Testis (tissue), 3 donors: Measurements from ENCODE around the gene TARM1. TPM values are rescaled to one million over a fixed set of nuclear protein-coding genes. Genes with fewer than 3 reads are reported as not detected.

Source experiments
- DNase-seq: peaks from one replicate; pipeline ENCODE4 v3.0.0-alpha.2; 2019
- H3K27ac ChIP-seq, 2 donors: fragments of 200-600 bp; sonication (generic); one replicate each; pipeline ENCODE4 v1.5.1; 2019
- H3K27me3 ChIP-seq: fragments of 200-600 bp; sonication (generic); one replicate; pipeline ENCODE4 v1.5.1; 2019
- H3K36me3 ChIP-seq: fragments of 200-600 bp; sonication (generic); one replicate; pipeline ENCODE4 v1.5.1; 2017; ENCODE audit warnings: low read depth; ENCODE audit errors: missing control alignments
- H3K4me1 ChIP-seq: fragments of 200-600 bp; sonication (generic); one replicate; pipeline ENCODE4 v1.5.1; 2019
- H3K4me3 ChIP-seq, 2 donors: fragments of 200-600 bp; sonication (generic); one replicate each; pipeline ENCODE4 v1.5.1; 2017 to 2019
- H3K9me3 ChIP-seq: fragments of 200-600 bp; sonication (generic); one replicate; pipeline ENCODE4 v1.5.1; 2017
- POLR2A ChIP-seq: fragments of 450-650 bp; IDR thresholded peaks from one replicate; pipeline ENCODE4 v1.6.1; 2017; ENCODE audit warnings: antibody characterized with exemption, mild to moderate bottlenecking, moderate library complexity
- WGBS, 2 donors: methylation state at CpG; one replicate each; pipeline ENCODE4 v1.1.5; 2018; 5-methylcytosine and 5-hydroxymethylcytosine counted together
- intact Hi-C: fragments of 100-400 bp; cut with DNase I; formaldehyde crosslinking; loops from one replicate; pipeline ENCODE4 v1.15.1; 2023; ENCODE audit warnings: low total_unique reads
- polyA plus RNA-seq: library from polyadenylated mRNA; stranded (reverse); fragments of 350-450 nt; fragmentation: Illumina TruSeq; extraction: RNeasy Lipid Tissue Mini Kit (QIAGEN cat#74804); gene quantifications from one replicate; pipeline ENCODE4 v1.2.3, GENCODE V29; 2014; ENCODE audit warnings: low read depth, low replicate concordance; ENCODE audit not compliant: insufficient read depth
- total RNA-seq, 2 donors: library from RNA; depleted of rRNA; stranded (reverse); fragments of >200 nt; gene quantifications; one replicate each; pipeline ENCODE4 v1.2.3, GENCODE V29; 2016
- TF ChIP-seq, protein P1 (sequence below), 3 experiments: fragments of 450-650 bp in 2 of 3; fragments of 200-600 bp in 1 of 3; sonication (generic) in 1 of 3; IDR thresholded peaks; one replicate each; pipeline ENCODE4 v1.5.1; 2016 to 2019; ENCODE audit warnings: antibody characterized with exemption in 3 of 3, mild to moderate bottlenecking in 2 of 3, moderate library complexity in 1 of 3

Gene TARM1
- total and polyA plus RNA-seq, 3 donors from 2014 or later = 0.37 TPM; not detected in 2

DNA sequence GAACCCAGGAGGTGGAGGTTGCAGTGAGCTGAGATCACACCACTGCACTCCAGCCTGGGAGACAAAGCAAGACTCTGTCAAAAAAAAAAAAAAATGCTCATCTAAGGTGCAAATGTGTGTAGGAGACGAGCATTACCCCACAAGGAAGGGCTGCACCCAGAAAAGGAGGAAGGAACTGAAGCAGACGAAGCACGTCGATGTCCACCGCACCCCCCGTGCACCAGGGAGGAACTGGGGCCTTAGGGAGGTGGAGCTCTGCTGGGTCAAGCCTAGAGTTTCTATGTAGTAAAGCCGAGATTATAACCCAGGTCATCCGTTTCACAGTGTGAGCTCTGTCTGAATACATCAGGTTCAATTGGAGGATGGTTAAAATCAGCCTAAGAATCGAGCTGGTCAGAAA is 18.5 kb downstream of the TARM1 start:
- H3K27ac ChIP-seq = no peak overlapping the region
- no peaks in the 10 kb centered on the region for H3K9me3 ChIP-seq
- H3K27me3 ChIP-seq = no peaks in the 10 kb centered on the region
- TF ChIP-seq, protein P1, sequence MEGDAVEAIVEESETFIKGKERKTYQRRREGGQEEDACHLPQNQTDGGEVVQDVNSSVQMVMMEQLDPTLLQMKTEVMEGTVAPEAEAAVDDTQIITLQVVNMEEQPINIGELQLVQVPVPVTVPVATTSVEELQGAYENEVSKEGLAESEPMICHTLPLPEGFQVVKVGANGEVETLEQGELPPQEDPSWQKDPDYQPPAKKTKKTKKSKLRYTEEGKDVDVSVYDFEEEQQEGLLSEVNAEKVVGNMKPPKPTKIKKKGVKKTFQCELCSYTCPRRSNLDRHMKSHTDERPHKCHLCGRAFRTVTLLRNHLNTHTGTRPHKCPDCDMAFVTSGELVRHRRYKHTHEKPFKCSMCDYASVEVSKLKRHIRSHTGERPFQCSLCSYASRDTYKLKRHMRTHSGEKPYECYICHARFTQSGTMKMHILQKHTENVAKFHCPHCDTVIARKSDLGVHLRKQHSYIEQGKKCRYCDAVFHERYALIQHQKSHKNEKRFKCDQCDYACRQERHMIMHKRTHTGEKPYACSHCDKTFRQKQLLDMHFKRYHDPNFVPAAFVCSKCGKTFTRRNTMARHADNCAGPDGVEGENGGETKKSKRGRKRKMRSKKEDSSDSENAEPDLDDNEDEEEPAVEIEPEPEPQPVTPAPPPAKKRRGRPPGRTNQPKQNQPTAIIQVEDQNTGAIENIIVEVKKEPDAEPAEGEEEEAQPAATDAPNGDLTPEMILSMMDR (IDR thresholded peaks at IDR 0.05) = no peak
- no peak for TF ChIP-seq POLR2A
- intact Hi-C loops = no loop called here
- 67 to 75% methylated on average over 9 of the region's 9 CpGs for WGBS, 2 donors
- DNase-seq = no peak
- H3K36me3 ChIP-seq = no peaks in the 10 kb centered on the region
- no peaks in the 10 kb centered on the region for H3K4me1 ChIP-seq
- no peak overlapping the region for H3K4me3 ChIP-seq

DNA sequence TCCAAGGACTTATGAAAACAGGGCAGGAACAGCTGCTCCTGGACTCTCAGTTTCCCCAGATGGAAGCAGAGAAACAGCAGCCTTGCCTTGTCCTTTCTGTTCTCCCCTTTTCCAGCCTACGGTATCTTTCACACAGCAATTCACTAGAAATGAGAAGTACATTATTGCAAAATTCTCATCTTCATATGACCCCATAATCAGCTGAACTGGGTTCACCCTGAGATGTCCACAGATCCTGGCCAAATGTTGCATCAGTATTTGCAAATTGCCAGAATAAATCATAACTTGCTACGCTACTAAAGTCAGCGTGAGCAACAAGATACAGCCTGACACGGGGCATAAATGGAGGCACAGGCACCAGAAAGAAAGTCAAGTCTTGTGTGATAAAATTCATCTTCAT is 33.5 kb downstream of the TARM1 start:
- 86 to 91% methylated on average over 4 of the region's 4 CpGs for whole genome bisulfite sequencing, 2 donors

DNA sequence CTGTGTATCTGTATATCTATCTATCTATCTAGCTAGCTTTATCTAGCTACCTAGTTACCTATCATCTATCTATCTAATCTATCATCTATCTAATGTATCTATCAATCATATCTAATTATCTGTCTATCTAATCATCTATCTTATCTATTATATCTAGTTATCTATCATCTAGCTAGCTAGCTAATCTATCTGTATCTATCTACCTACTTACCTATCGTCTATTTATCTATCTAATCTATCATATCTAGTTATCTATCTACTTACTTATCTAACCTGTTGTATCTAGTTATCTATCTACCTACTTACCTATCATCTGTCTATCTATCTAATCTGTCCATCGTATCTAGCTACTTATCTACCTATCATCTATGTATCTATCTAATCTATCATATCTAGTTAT is 35.4 kb downstream of the TARM1 start:
- Histone ChIP-seq H3K36me3 (no peaks in the 10 kb centered on the region), H3K27me3 (no peaks in the 10 kb centered on the region), H3K4me1 (no peaks in the 10 kb centered on the region), H3K4me3 (no peak overlapping the region), H3K27ac (no peak overlapping the region), H3K9me3 (no peaks in the 10 kb centered on the region)
- WGBS, 2 donors = 89 to 92% methylated on average over 2 of the region's 2 CpGs
- intact Hi-C loops = no loop called here
- no peak for TF ChIP-seq POLR2A
- TF ChIP-seq, protein P1 (IDR thresholded peaks at IDR 0.05) = no peak
- DNase-seq = no peak

More for the DNA sequence above, 33.5 kb downstream of the TARM1 start:
- H3K4me3 ChIP-seq = no peak overlapping the region
- no peak overlapping the region for H3K27ac ChIP-seq
- intact Hi-C loops = no loop called here
- H3K4me1 ChIP-seq = no peaks in the 10 kb centered on the region
- no peaks in the 10 kb centered on the region for H3K36me3 ChIP-seq
- no peaks in the 10 kb centered on the region for H3K27me3 ChIP-seq
- no peak for DNase-seq
- H3K9me3 ChIP-seq = no peaks in the 10 kb centered on the region
- TF ChIP-seq, protein P1 (IDR thresholded peaks at IDR 0.05) = no peak
- TF ChIP-seq POLR2A = no peak

DNA sequence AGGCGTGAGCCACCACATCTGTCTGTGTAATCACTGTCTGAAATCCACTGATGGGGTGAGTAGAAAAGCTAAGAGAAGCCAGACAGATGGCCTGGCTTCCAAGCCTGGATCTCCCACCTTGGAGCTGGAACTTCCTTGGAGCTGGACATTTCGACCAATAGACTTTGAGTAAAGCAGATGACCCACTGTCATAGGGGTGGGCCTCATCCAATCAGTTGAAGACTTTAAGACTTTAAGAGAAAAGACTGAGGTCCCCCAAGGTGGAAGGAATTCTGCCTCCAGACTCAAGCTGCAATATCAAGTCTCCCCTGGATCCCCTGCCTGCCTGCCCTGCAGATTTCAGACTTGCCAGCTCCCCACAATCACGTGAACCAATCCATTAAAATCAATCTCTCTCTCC is 38.2 kb downstream of the TARM1 start:
- no peak for TF ChIP-seq POLR2A
- TF ChIP-seq, protein P1 (IDR thresholded peaks at IDR 0.05) = no peak
- Histone ChIP-seq H3K36me3 (no peaks in the 10 kb centered on the region), H3K4me3 (no peak overlapping the region), H3K9me3 (no peaks in the 10 kb centered on the region), H3K4me1 (no peaks in the 10 kb centered on the region), H3K27ac (no peak overlapping the region), H3K27me3 (no peaks in the 10 kb centered on the region)
- 83 to 86% methylated on average over 3 of the region's 3 CpGs for WGBS, 2 donors
- intact Hi-C loops = no loop called here
- no peak for DNase-seq

DNA sequence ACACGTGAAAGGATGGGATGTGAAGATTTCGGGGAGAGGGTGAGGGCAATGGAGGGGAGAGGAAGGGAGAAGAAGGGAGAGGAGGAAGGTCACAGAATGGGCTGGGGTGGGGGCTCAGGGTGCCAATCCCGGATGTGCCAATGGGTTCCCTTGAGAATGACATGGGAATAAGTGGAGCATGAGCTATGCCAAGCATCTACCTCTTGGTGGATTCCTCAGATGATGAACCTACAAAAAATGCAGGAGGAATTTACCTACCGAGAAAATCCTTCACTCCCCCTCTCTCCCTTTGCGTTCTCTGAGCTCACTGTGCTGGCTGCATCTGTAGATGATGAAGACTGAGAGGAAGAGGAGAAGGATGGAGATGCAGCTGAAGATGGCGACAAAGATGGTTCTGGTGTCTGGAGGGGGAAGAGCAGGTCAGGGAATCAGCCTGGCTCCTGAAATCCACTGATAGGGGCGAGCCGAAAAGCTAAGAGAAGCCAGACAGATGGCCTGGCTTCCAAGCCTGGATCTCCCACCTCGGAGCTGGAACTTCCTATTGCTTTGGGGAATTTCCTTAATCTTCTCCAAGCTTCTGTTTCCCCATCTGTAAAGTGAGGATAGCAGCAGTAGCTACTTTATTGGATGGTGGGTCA is 39.1 kb downstream of the TARM1 start:
- TF ChIP-seq, protein P1 (IDR thresholded peaks at IDR 0.05) = no peak
- TF ChIP-seq POLR2A = no peak
- no peaks in the 10 kb centered on the region for H3K27me3 ChIP-seq
- no peaks in the 10 kb centered on the region for H3K36me3 ChIP-seq
- no peak overlapping the region for H3K27ac ChIP-seq
- H3K4me1 ChIP-seq = no peaks in the 10 kb centered on the region
- no peak overlapping the region for H3K4me3 ChIP-seq
- H3K9me3 ChIP-seq = no peaks in the 10 kb centered on the region
- no peak for DNase-seq
- WGBS, 2 donors = 55 to 67% methylated on average over 9 of the region's 9 CpGs
- intact Hi-C loops = no loop called here
